Ovary (tissue), 3 donors: ENCODE data around the gene OR2S2.

Source experiments
- CTCF ChIP-seq, 3 donors: fragments of 450-650 bp in 2 of 3; fragments of 200-600 bp in 1 of 3; IDR thresholded peaks; one replicate each; pipeline versions ENCODE4 v1.5.1 to v1.8.0; 2016 to 2022; ENCODE audit warnings: antibody characterized with exemption in 3 of 3, mild to moderate bottlenecking in 1 of 3
- EP300 ChIP-seq: sonication (generic); formaldehyde crosslinking; IDR thresholded peaks from one replicate; pipeline ENCODE4 v1.6.1; 2017; ENCODE audit warnings: antibody characterized with exemption
- POLR2A ChIP-seq: fragments of 450-650 bp; IDR thresholded peaks from one replicate; pipeline ENCODE4 v1.6.1; 2017; ENCODE audit warnings: antibody characterized with exemption, mild to moderate bottlenecking, moderate library complexity
- donor health status: DM: no; HTN: no; CAD: no.

GRCh38 chr9:36007316-36007708 is 49.4 kb upstream of the OR2S2 start:
- TF ChIP-seq CTCF (IDR thresholded peaks at IDR 0.05) = no peak
- no peak for TF ChIP-seq POLR2A
- no peak for TF ChIP-seq EP300
